SK-N-SH treated with all-trans-retinoic acid at 6 μM for 48 hours (cell line): Measurements from ENCODE around the gene FAM43A.

ENCODE experiments used
- PATZ1 ChIP-seq: fragments of 250-450 bp; sonication (Bioruptor Pico); IDR thresholded peaks from 2 replicates; pipeline ENCODE4 v1.8.0; 2020; ENCODE audit warnings: mild to moderate bottlenecking, moderate library complexity, borderline replicate concordance
- TOX ChIP-seq: fragments of 250-450 bp; sonication (Bioruptor Pico); IDR thresholded peaks from 2 replicates; pipeline ENCODE4 v1.8.0; 2021; ENCODE audit warnings: mild to moderate bottlenecking, moderate library complexity, borderline replicate concordance
- ZNF8 ChIP-seq: fragments of 450-650 bp; formaldehyde crosslinking; IDR thresholded peaks from 2 replicates; pipeline ENCODE4 v1.5.0; 2020; ENCODE audit warnings: mild to moderate bottlenecking, moderate library complexity

GRCh38 chr3:194685065-194685717, 492 bp upstream of the FAM43A start:
- TF ChIP-seq ZNF8 (CRISPR knock-in tag) (no peak), TOX (CRISPR knock-in tag) (no peak), PATZ1 (no peak)
